Measurements from ENCODE around the gene HTATSF1. TPM values are rescaled to one million over a fixed set of nuclear protein-coding genes. Genes with fewer than 3 reads are reported as not detected.

The HTATSF1 gene
- total RNA-seq, 1 experiment from 2014 or later: 49.5 TPM

- no peak overlapping the region for H2BK12ac ChIP-seq (ENCODE audit: insufficient read length, low read depth, low read length)
- H4K5ac ChIP-seq (ENCODE audit: insufficient read length, low read depth, low read length): no peak overlapping the region
- Mint-ChIP-seq H3K4me3 (no peak overlapping the region), H3K9me3 (peaks cover 63 to 67% of the 10 kb centered on the region in 2 experiments), H3K27ac (no peak overlapping the region), H3K4me1 (no peaks in the 10 kb centered on the region), H3K36me3 (ENCODE audit: insufficient read depth in 1 of 3, low read depth in 3 of 3) (peaks cover 0 to 3% (median 2%) of the 10 kb centered on the region in 3 experiments; a peak in 3 of 7 replicates), H3K27me3 (ENCODE audit: low read depth) (peaks cover 14% of the 10 kb centered on the region)
- no peak overlapping the region for H3K23ac ChIP-seq (ENCODE audit: insufficient read length, low read depth, low read length)
- H3K23me2 ChIP-seq (ENCODE audit: insufficient read length, low read depth, low read length, poor library complexity, severe bottlenecking): peaks cover 6% of the 10 kb centered on the region
- H2AFZ ChIP-seq (ENCODE audit: low read length): no peak overlapping the region
- H2BK120ac ChIP-seq (ENCODE audit: low read depth, low read length, poor library complexity, severe bottlenecking): no peak overlapping the region
- no peaks in the 10 kb centered on the region for H3K79me1 ChIP-seq (ENCODE audit: insufficient read depth, low read depth, low read length, poor library complexity, severe bottlenecking)
- no peaks in the 10 kb centered on the region for H3K27me3 ChIP-seq (ENCODE audit: insufficient read depth, low read length)
- H3T11ph ChIP-seq (ENCODE audit: low read length): no peak overlapping the region
- no peak overlapping the region for H2BK15ac ChIP-seq (ENCODE audit: low read depth, low read length)
- H3K9me3 ChIP-seq (ENCODE audit: control insufficient read depth, low read depth, low read length): peaks cover 42% of the 10 kb centered on the region
- no peak overlapping the region for H3K9ac ChIP-seq (ENCODE audit: extremely low read depth, insufficient read length, low read length)
- no peak overlapping the region for H3K4ac ChIP-seq (ENCODE audit: low read depth, low read length)
- no peak overlapping the region for H2BK20ac ChIP-seq (ENCODE audit: low read depth, low read length, poor library complexity, severe bottlenecking)
- no peak overlapping the region for H4K91ac ChIP-seq (ENCODE audit: insufficient read length, low read depth, low read length)
- no peaks in the 10 kb centered on the region for H3K79me2 ChIP-seq (ENCODE audit: insufficient read depth, low read length)
- TF ChIP-seq CTCF (conservative IDR thresholded peaks at IDR 0.05): no peak
- H3K4me1 ChIP-seq (ENCODE audit: insufficient read depth, low read length): no peaks in the 10 kb centered on the region
- H2AK5ac ChIP-seq (ENCODE audit: insufficient read length, low read length): no peak overlapping the region
- no peak overlapping the region for H4K8ac ChIP-seq (replicated peaks; ENCODE audit: insufficient read length, low read depth, low read length)
- H3K27ac ChIP-seq (ENCODE audit: insufficient read length, low read depth, low read length): no peak overlapping the region
- no peak overlapping the region for H2BK5ac ChIP-seq (ENCODE audit: insufficient read length, low read length)
- WGBS (ENCODE audit: extremely low coverage, insufficient read length, low lambda C conversion rate): no CpG with 5 or more reads among the region's 1 CpG
- no peak overlapping the region for H3K18ac ChIP-seq (ENCODE audit: insufficient read length, low read depth, low read length)
- H3K56ac ChIP-seq (ENCODE audit: insufficient read length, low read depth, low read length): no peak overlapping the region
- no peaks in the 10 kb centered on the region for H4K20me1 ChIP-seq (ENCODE audit: control insufficient read depth, insufficient read depth, insufficient read length)
- H3K14ac ChIP-seq (ENCODE audit: insufficient read depth, low read length): no peak overlapping the region
- no peak overlapping the region for H3K4me2 ChIP-seq (ENCODE audit: insufficient read depth, insufficient read length, low read length)
- DNase-seq: no peak
These were observed 4.4 kb upstream of the HTATSF1 start for GRCh38 chrX:136493011-136493410.

Measured in H9 (cell line).